ENCODE results near the gene CERS6. TPM values are rescaled to one million over a fixed set of nuclear protein-coding genes. Genes with fewer than 3 reads are reported as not detected.

CERS6 gene
- total and polyA plus RNA-seq, 2 experiments from 2014 or later = 7.4 to 35.0 TPM

- Mint-ChIP-seq H3K27ac (no peak overlapping the region), H3K4me3 (no peak overlapping the region), H3K4me1 (peaks cover 74% of the 10 kb centered on the region), H3K27me3 (ENCODE audit: insufficient read depth, low read depth, poor library complexity) (no peaks in the 10 kb centered on the region), H3K9me3 (no peaks in the 10 kb centered on the region), H3K36me3 (ENCODE audit: low read depth) (no peaks in the 10 kb centered on the region)
- H3K27me3 ChIP-seq (ENCODE audit: insufficient read depth) = no peaks in the 10 kb centered on the region
- no peaks in the 10 kb centered on the region for H3K36me3 ChIP-seq (ENCODE audit: insufficient read depth)
- H3K27ac ChIP-seq (ENCODE audit: low read depth) = no peak overlapping the region
- peaks cover 83% of the 10 kb centered on the region for H3K79me2 ChIP-seq (replicated peaks; ENCODE audit: insufficient read depth)
- DNase-seq (ENCODE audit: low spot score) (no peak), ATAC-seq (no peak)
- H3K4me3 ChIP-seq = no peak overlapping the region
- no peak overlapping the region for H3K4me2 ChIP-seq
- H4K20me1 ChIP-seq (replicated peaks; ENCODE audit: insufficient read depth) = peaks cover 33% of the 10 kb centered on the region; the same call in 1 of the 2 replicates
- TF ChIP-seq NANOG (IDR thresholded peaks at IDR 0.05; ENCODE audit: borderline replicate concordance) (no peak), EZH2 (IDR thresholded peaks at IDR 0.05; ENCODE audit: low read depth, unreplicated experiment) (no peak), CREB1 (CRISPR knock-in tag; IDR thresholded peaks at IDR 0.05; ENCODE audit: low read depth) (no peak)
- no peaks in the 10 kb centered on the region for H3F3A ChIP-seq (replicated peaks; ENCODE audit: low read depth)
- no peak overlapping the region for H2AFZ ChIP-seq
- H3K4me1 ChIP-seq (ENCODE audit: insufficient read depth) = peaks cover 68% of the 10 kb centered on the region
- no peaks in the 10 kb centered on the region for H3K9me2 ChIP-seq (ENCODE audit: insufficient read depth)
These were observed 11.7 kb downstream of the CERS6 start for GRCh38 chr2:168467729-168468128.

DNA sequence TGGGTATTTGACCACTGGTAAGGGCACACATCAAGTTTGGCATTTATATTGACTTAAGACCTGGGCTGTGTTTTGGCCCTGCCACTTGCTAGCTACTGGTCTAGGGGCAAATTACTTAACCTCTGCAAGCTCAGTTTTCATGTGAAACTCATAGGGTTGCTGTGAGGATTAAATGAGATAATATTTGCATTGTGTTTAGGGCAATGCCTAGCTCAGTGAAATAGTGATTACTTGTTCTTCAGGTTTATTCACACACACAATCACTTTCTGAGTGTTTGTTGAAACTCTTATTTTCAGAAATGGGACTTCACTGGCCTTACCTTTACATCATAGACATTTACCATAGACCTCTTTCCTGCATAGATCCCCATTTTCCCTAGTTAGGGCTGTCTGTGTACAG lies 12.3 kb downstream of the CERS6 start:
- Histone ChIP-seq H3K4me3 (no peak overlapping the region), H3K27me3 (ENCODE audit: insufficient read depth) (no peaks in the 10 kb centered on the region), H3F3A (replicated peaks; ENCODE audit: low read depth) (no peaks in the 10 kb centered on the region), H3K27ac (ENCODE audit: low read depth) (no peak overlapping the region), H3K79me2 (replicated peaks; ENCODE audit: insufficient read depth) (peaks cover 83% of the 10 kb centered on the region), H3K4me2 (no peak overlapping the region), H2AFZ (no peak overlapping the region), H3K4me1 (ENCODE audit: insufficient read depth) (peaks cover 68% of the 10 kb centered on the region), H3K36me3 (ENCODE audit: insufficient read depth) (no peaks in the 10 kb centered on the region), H4K20me1 (replicated peaks; ENCODE audit: insufficient read depth) (peaks cover 31% of the 10 kb centered on the region; the same call in 1 of the 2 replicates), H3K9me2 (ENCODE audit: insufficient read depth) (no peaks in the 10 kb centered on the region)
- DNase-seq (ENCODE audit: low spot score) = no peak
- Mint-ChIP-seq H3K4me1 (peaks cover 74% of the 10 kb centered on the region), H3K9me3 (no peaks in the 10 kb centered on the region), H3K36me3 (ENCODE audit: low read depth) (no peaks in the 10 kb centered on the region), H3K27me3 (ENCODE audit: insufficient read depth, low read depth, poor library complexity) (no peaks in the 10 kb centered on the region), H3K4me3 (no peak overlapping the region), H3K27ac (no peak overlapping the region)
- TF ChIP-seq, protein P1, sequence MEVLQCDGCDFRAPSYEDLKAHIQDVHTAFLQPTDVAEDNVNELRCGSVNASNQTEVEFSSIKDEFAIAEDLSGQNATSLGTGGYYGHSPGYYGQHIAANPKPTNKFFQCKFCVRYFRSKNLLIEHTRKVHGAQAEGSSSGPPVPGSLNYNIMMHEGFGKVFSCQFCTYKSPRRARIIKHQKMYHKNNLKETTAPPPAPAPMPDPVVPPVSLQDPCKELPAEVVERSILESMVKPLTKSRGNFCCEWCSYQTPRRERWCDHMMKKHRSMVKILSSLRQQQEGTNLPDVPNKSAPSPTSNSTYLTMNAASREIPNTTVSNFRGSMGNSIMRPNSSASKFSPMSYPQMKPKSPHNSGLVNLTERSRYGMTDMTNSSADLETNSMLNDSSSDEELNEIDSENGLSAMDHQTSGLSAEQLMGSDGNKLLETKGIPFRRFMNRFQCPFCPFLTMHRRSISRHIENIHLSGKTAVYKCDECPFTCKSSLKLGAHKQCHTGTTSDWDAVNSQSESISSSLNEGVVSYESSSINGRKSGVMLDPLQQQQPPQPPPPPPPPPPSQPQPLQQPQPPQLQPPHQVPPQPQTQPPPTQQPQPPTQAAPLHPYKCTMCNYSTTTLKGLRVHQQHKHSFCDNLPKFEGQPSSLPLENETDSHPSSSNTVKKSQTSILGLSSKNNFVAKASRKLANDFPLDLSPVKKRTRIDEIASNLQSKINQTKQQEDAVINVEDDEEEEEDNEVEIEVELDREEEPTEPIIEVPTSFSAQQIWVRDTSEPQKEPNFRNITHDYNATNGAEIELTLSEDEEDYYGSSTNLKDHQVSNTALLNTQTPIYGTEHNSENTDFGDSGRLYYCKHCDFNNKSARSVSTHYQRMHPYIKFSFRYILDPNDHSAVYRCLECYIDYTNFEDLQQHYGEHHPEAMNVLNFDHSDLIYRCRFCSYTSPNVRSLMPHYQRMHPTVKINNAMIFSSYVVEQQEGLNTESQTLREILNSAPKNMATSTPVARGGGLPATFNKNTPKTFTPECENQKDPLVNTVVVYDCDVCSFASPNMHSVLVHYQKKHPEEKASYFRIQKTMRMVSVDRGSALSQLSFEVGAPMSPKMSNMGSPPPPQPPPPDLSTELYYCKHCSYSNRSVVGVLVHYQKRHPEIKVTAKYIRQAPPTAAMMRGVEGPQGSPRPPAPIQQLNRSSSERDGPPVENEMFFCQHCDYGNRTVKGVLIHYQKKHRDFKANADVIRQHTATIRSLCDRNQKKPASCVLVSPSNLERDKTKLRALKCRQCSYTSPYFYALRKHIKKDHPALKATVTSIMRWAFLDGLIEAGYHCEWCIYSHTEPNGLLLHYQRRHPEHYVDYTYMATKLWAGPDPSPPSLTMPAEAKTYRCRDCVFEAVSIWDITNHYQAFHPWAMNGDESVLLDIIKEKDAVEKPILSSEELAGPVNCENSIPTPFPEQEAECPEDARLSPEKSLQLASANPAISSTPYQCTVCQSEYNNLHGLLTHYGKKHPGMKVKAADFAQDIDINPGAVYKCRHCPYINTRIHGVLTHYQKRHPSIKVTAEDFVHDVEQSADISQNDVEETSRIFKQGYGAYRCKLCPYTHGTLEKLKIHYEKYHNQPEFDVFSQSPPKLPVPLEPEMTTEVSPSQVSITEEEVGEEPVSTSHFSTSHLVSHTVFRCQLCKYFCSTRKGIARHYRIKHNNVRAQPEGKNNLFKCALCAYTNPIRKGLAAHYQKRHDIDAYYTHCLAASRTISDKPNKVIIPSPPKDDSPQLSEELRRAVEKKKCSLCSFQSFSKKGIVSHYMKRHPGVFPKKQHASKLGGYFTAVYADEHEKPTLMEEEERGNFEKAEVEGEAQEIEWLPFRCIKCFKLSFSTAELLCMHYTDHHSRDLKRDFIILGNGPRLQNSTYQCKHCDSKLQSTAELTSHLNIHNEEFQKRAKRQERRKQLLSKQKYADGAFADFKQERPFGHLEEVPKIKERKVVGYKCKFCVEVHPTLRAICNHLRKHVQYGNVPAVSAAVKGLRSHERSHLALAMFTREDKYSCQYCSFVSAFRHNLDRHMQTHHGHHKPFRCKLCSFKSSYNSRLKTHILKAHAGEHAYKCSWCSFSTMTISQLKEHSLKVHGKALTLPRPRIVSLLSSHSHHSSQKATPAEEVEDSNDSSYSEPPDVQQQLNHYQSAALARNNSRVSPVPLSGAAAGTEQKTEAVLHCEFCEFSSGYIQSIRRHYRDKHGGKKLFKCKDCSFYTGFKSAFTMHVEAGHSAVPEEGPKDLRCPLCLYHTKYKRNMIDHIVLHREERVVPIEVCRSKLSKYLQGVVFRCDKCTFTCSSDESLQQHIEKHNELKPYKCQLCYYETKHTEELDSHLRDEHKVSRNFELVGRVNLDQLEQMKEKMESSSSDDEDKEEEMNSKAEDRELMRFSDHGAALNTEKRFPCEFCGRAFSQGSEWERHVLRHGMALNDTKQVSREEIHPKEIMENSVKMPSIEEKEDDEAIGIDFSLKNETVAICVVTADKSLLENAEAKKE (CRISPR knock-in tag; IDR thresholded peaks at IDR 0.05) = no peak
- no peak for TF ChIP-seq POLR2AphosphoS5 (IDR thresholded peaks at IDR 0.05; ENCODE audit: low read depth)
- no peak for TF ChIP-seq NANOG (IDR thresholded peaks at IDR 0.05; ENCODE audit: borderline replicate concordance)
- TF ChIP-seq ZNF114 (CRISPR knock-in tag; IDR thresholded peaks at IDR 0.05) = no peak
- no peak for TF ChIP-seq CTCF (conservative IDR thresholded peaks at IDR 0.05; ENCODE audit: low read depth in 2 of 2)
- no peak for ATAC-seq
